ENCODE data around the gene DYNLT3. TPM values are rescaled to one million over a fixed set of nuclear protein-coding genes. Genes with fewer than 3 reads are reported as not detected.

Gene DYNLT3
- total and polyA plus RNA-seq, 5 donors, result 19.9 to 33.9 (median 22.5) TPM

Other genes starting within 250 kb of the DYNLT3 start
- gene XK, start 161.8 kb downstream of the DYNLT3 start, total RNA-seq, result 1 to 10 TPM; 6.5 to 9.2 (median 7.7) TPM
- gene XK, start 161.8 kb downstream of the DYNLT3 start, polyA plus RNA-seq, result 3.4 TPM
- gene CYBB, start 67.5 kb downstream of the DYNLT3 start, total RNA-seq, result 10 to 100 TPM; 21.9 to 42.1 (median 33.8) TPM
- 2.2 TPM for gene CYBB, start 67.5 kb downstream of the DYNLT3 start, polyA plus RNA-seq
- gene SYTL5, start 159.0 kb upstream of the DYNLT3 start, total RNA-seq, result under 1 TPM in 3 of 4 donors, not detected in 1; 0.06 to 0.39 (median 0.20) TPM
- 0.07 TPM for gene SYTL5, start 159.0 kb upstream of the DYNLT3 start, polyA plus RNA-seq